Measurements from ENCODE around the gene N4BP2L1.

Gene N4BP2L1

DNA sequence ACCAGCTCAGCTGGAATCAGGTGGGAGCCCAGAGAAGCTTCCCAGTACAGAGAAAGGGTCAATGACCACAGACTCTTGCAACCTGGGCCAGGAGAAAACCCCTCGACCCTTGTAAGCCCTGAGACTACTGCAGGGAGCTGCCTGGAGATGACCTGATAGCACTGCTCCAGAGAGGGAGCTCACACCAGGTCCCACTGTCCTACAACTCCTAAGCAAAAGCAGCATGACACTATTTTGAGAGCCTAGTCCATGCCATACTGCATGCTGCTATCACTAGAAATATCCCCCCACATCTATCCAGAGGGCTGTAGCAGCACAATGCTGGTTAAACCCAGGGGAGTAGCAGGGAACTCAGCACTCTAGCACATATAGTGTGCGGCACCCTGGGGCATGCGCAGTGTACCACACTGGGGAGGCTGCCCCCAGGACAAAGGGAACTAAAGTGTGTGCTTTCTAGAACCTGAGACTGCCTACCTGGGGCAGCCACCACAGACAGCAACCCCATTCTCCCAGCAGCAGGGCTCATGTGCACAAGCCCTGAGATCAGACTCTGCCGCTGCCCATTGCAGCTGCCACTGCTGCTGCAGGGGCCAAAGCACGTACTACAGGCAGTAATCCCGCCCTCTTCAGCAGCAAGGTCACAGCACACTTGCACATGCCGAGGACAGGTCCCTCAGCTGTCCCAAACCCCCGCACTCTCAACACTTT lies 27.1 kb upstream of the N4BP2L1 start:
- H3K4me1 Mint-ChIP-seq, result peaks cover 6% of the 10 kb centered on the region
- H3K9me3 Mint-ChIP-seq, result peaks cover 41% of the 10 kb centered on the region
- no peak overlapping the region for H3K27ac Mint-ChIP-seq
- H3K27me3 Mint-ChIP-seq (ENCODE audit: low read depth), result no peaks in the 10 kb centered on the region
- H3K36me3 Mint-ChIP-seq (ENCODE audit: low read depth), result peaks cover 56% of the 10 kb centered on the region
- TF ChIP-seq, protein P1, sequence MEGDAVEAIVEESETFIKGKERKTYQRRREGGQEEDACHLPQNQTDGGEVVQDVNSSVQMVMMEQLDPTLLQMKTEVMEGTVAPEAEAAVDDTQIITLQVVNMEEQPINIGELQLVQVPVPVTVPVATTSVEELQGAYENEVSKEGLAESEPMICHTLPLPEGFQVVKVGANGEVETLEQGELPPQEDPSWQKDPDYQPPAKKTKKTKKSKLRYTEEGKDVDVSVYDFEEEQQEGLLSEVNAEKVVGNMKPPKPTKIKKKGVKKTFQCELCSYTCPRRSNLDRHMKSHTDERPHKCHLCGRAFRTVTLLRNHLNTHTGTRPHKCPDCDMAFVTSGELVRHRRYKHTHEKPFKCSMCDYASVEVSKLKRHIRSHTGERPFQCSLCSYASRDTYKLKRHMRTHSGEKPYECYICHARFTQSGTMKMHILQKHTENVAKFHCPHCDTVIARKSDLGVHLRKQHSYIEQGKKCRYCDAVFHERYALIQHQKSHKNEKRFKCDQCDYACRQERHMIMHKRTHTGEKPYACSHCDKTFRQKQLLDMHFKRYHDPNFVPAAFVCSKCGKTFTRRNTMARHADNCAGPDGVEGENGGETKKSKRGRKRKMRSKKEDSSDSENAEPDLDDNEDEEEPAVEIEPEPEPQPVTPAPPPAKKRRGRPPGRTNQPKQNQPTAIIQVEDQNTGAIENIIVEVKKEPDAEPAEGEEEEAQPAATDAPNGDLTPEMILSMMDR (IDR thresholded peaks at IDR 0.05; ENCODE audit: unreplicated experiment in 3 of 3), result no peak
- no peak overlapping the region for H3K4me3 Mint-ChIP-seq

DNA sequence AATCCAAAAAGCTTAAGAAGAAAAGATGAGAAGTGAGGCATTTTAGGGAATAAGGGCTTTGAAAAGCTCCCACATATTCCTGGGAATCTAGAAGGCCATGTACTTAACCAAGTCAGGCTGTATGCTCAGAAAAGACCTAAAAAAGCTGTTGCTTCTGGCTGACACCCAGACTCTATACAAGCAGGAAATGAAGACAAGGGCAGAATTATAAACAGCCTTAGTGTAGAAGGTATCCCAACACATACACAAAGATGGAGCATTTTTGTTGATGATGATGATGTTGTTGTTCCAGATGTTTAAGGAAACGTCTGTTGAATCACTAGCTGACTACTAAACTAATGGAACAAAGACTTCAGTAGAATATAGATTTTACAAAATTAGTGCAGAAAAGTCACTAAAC lies 26.1 kb upstream of the N4BP2L1 start:
- H3K4me3 Mint-ChIP-seq, result no peak overlapping the region
- peaks cover 46% of the 10 kb centered on the region for H3K36me3 Mint-ChIP-seq (ENCODE audit: low read depth)
- peak overlapping the region in 2 of 3 experiments; percentile 22 to 34 for H3K27ac Mint-ChIP-seq
- H3K4me1 Mint-ChIP-seq, result peaks cover 6% of the 10 kb centered on the region
- H3K9me3 Mint-ChIP-seq, result peaks cover 31% of the 10 kb centered on the region
- H3K27me3 Mint-ChIP-seq (ENCODE audit: low read depth), result no peaks in the 10 kb centered on the region
- TF ChIP-seq, protein P1 (IDR thresholded peaks at IDR 0.05; ENCODE audit: unreplicated experiment in 3 of 3), result no peak

DNA sequence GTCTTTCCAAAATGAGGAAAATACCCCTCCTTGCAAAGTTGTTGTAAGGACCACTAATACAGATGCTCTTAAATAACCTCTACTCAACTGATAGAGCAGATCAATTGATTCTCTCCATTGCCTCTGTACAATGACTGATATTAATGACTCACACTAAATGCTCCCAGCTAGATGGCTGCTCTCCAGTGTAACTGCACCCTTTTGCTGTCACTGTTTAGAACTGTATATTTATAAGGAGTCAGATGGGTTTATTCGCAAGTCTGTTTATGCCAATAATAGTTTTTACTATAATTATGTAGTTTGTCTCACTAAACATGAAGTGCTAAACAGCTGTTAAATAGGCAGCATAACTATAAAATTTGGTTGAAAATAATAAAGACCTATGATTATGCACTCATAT lies 21.0 kb upstream of the N4BP2L1 start:
- TF ChIP-seq, protein P1 (IDR thresholded peaks at IDR 0.05; ENCODE audit: unreplicated experiment in 3 of 3), result no peak
- Mint-ChIP-seq H3K27me3 (ENCODE audit: low read depth) (no peaks in the 10 kb centered on the region), H3K9me3 (peaks cover 3% of the 10 kb centered on the region), H3K4me3 (no peak overlapping the region), H3K36me3 (ENCODE audit: low read depth) (peaks cover 10% of the 10 kb centered on the region), H3K27ac (no peak overlapping the region), H3K4me1 (peaks cover 3% of the 10 kb centered on the region)

DNA sequence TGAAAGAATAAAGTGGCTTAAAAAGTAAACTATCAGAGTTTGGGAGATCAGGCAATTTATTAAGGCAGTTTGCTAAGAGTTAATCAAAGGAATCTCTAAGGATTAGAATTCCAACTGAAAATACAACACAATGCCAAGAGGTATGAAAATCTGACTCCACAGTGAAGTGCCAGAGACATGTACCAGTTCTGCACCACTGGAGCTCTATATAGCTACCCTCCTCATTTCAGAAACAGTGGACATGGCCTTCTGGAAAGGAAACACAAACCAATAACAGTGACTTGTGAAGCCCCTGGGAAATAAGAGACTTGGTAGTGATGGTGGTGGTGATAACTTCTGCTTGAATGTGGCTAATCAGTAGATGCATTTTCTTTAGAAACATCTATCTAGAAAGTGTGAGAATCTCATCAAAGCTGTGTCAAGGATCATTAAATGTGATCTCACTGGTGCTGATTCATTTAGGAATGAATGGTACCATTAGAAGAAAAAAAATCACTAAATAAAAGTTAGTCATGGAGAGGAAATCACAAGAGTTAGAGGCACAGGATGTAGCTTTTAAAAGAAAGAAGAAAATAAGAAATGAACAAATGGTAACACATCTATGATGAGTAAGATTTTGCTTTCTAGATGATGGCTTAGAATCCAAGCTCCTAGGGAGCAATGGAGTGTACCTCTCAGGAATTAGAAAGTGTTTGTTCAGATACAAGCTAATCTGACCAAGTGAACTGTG lies 20.1 kb upstream of the N4BP2L1 start:
- Mint-ChIP-seq H3K27ac (no peak overlapping the region), H3K36me3 (ENCODE audit: low read depth) (peaks cover 7% of the 10 kb centered on the region), H3K4me3 (no peak overlapping the region), H3K9me3 (peaks cover 3% of the 10 kb centered on the region), H3K27me3 (ENCODE audit: low read depth) (no peaks in the 10 kb centered on the region), H3K4me1 (no peaks in the 10 kb centered on the region)
- TF ChIP-seq, protein P1 (IDR thresholded peaks at IDR 0.05; ENCODE audit: unreplicated experiment in 3 of 3), result no peak

DNA sequence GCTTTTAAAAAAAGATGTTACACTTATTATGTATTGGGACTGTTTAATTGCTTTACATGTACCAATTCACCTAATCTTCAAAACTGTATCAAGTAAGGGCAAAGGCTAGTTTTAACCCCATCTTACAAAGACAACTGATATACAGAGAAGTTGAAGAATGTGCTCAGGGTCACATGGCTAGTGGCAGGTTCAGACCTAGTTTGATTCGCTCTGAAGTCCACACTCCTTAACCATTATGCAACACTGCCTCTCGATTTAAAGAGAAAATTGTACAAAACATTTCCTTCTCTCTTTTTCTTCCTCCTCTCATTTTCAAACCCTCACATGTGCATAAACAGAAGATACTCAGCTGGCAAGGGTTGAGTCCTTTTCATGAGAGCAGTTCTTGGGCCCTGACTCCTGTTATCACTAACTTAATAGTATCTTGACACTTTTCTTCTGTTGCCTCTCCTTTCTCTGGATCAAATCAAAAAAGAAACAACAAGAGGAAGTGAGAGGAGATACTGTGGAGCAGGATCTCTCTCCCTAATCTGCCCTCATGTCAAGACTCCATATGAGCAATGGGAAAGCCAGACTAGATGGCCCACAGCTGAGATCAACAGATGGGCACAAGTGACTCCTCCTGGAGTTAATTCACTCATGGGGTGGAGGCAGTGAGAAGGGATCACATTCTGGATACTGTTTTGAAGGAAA lies 19.0 kb upstream of the N4BP2L1 start:
- H3K27me3 Mint-ChIP-seq (ENCODE audit: low read depth), result no peaks in the 10 kb centered on the region
- H3K4me1 Mint-ChIP-seq, result no peaks in the 10 kb centered on the region
- TF ChIP-seq, protein P1 (IDR thresholded peaks at IDR 0.05; ENCODE audit: unreplicated experiment in 3 of 3), result no peak
- peaks cover 3% of the 10 kb centered on the region for H3K9me3 Mint-ChIP-seq
- H3K36me3 Mint-ChIP-seq (ENCODE audit: low read depth), result peaks cover 12% of the 10 kb centered on the region
- H3K4me3 Mint-ChIP-seq, result no peak overlapping the region
- H3K27ac Mint-ChIP-seq, result peak overlapping the region in 1 of 3 experiments; percentile 17

All from nephron (organoid).